DOHH2 (cell line): ENCODE results near the gene ELMOD3.

Source experiments
- H3F3A ChIP-seq: fragments of 200-600 bp; sonication (generic), shearing (Covaris generic); 2 replicates; pipeline ENCODE4 v1.6.0; 2016; ENCODE audit warnings: antibody characterized with exemption, mild to moderate bottlenecking; ENCODE audit not compliant: control insufficient read depth, insufficient read depth
- H3K27ac ChIP-seq: fragments of 200-600 bp; sonication (generic); 2 replicates; pipeline ENCODE4 v1.5.1; 2014; ENCODE audit warnings: low read depth, mild to moderate bottlenecking, low read length, moderate library complexity
- H3K27me3 ChIP-seq: fragments of 200-600 bp; sonication (generic); 2 replicates; pipeline ENCODE4 v1.6.1; 2014; ENCODE audit warnings: mild to moderate bottlenecking, low read length, mixed read lengths; ENCODE audit not compliant: control insufficient read depth
- H3K36me3 ChIP-seq: fragments of 200-600 bp; sonication (generic); 2 replicates; pipeline ENCODE4 v1.6.1; 2014; ENCODE audit warnings: mild to moderate bottlenecking, low read length, moderate library complexity, mixed read lengths; ENCODE audit not compliant: control insufficient read depth
- H3K4me1 ChIP-seq: fragments of 200-600 bp; sonication (generic); 2 replicates; pipeline ENCODE4 v1.6.1; 2014; ENCODE audit warnings: mild to moderate bottlenecking, low read length, mixed read lengths; ENCODE audit not compliant: control insufficient read depth
- H3K4me2 ChIP-seq: fragments of 200-600 bp; sonication (generic); 2 replicates; pipeline ENCODE4 v1.6.0; 2014; ENCODE audit warnings: mild to moderate bottlenecking, low read length, moderate library complexity
- H3K4me3 ChIP-seq: fragments of 200-600 bp; sonication (generic); 2 replicates; pipeline ENCODE4 v1.5.1; 2014; ENCODE audit warnings: mild to moderate bottlenecking, low read length, mixed read lengths
- H3K79me2 ChIP-seq: fragments of 200-600 bp; sonication (generic); 2 replicates; pipeline ENCODE4 v1.6.1; 2014; ENCODE audit warnings: mild to moderate bottlenecking, low read length, mixed read lengths; ENCODE audit not compliant: control insufficient read depth
- H3K9me2 ChIP-seq: fragments of 200-600 bp; sonication (generic); replicated peaks from 2 replicates; pipeline ENCODE4 v1.6.1; 2014; ENCODE audit warnings: mild to moderate bottlenecking, low read length, mixed read lengths; ENCODE audit not compliant: control insufficient read depth
- H3K9me3 ChIP-seq: fragments of 200-600 bp; sonication (generic); 2 replicates; pipeline ENCODE4 v1.6.1; 2014; ENCODE audit warnings: antibody characterized with exemption, low read length, mixed read lengths; ENCODE audit not compliant: control insufficient read depth, insufficient read depth
- H4K20me1 ChIP-seq: fragments of 200-600 bp; sonication (generic); 2 replicates; pipeline ENCODE4 v1.6.0; 2014; ENCODE audit warnings: low read depth, mild to moderate bottlenecking, antibody characterized with exemption, low read length, moderate library complexity; ENCODE audit not compliant: control insufficient read depth, insufficient read depth
- EZH2phosphoT487 ChIP-seq: fragments of 200-600 bp; sonication (generic); IDR thresholded peaks from 2 replicates; pipeline ENCODE4 v1.6.1; 2017; ENCODE audit warnings: borderline replicate concordance, mild to moderate bottlenecking, antibody characterized with exemption, low read length, moderate library complexity, mixed read lengths
- TF ChIP-seq, protein P1 (sequence below): fragments of 200-600 bp; sonication (generic); IDR thresholded peaks from one replicate; pipeline ENCODE4 v1.5.1; 2014; ENCODE audit warnings: antibody characterized with exemption, mild to moderate bottlenecking, low read depth, low read length; ENCODE audit not compliant: poor library complexity, severe bottlenecking

Gene ELMOD3

DNA sequence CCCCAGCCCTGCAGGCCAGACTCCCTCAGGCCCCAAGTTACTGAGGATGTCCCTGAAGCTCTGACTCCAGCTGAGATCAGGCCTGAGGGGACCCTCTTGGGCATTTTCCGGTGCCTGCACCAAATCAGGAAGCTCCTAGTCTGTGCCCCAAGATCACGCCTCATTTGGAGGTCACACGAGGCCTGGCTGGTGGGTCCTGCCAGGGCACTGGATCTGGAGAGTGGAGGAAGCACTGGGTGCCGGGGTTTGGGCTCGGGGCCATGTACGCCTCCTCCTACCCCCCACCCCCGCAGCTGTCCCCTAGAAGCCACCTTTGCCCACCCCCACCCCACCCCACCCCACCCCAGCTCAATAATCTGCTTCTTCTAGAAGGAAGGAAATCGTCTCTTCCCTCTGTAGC is 80.1 kb downstream of the ELMOD3 start:
- H3F3A ChIP-seq = no peaks in the 10 kb centered on the region
- no peak overlapping the region for H3K4me2 ChIP-seq
- no peaks in the 10 kb centered on the region for H3K27me3 ChIP-seq
- H3K9me2 ChIP-seq = no peaks in the 10 kb centered on the region
- H3K4me3 ChIP-seq = no peak overlapping the region
- H4K20me1 ChIP-seq = no peaks in the 10 kb centered on the region
- H3K4me1 ChIP-seq = peaks cover 23% of the 10 kb centered on the region
- no peaks in the 10 kb centered on the region for H3K79me2 ChIP-seq
- H3K9me3 ChIP-seq = no peaks in the 10 kb centered on the region
- no peak overlapping the region for H3K27ac ChIP-seq
- no peak for TF ChIP-seq EZH2phosphoT487
- TF ChIP-seq, protein P1, sequence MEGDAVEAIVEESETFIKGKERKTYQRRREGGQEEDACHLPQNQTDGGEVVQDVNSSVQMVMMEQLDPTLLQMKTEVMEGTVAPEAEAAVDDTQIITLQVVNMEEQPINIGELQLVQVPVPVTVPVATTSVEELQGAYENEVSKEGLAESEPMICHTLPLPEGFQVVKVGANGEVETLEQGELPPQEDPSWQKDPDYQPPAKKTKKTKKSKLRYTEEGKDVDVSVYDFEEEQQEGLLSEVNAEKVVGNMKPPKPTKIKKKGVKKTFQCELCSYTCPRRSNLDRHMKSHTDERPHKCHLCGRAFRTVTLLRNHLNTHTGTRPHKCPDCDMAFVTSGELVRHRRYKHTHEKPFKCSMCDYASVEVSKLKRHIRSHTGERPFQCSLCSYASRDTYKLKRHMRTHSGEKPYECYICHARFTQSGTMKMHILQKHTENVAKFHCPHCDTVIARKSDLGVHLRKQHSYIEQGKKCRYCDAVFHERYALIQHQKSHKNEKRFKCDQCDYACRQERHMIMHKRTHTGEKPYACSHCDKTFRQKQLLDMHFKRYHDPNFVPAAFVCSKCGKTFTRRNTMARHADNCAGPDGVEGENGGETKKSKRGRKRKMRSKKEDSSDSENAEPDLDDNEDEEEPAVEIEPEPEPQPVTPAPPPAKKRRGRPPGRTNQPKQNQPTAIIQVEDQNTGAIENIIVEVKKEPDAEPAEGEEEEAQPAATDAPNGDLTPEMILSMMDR = no peak
- no peaks in the 10 kb centered on the region for H3K36me3 ChIP-seq

DNA sequence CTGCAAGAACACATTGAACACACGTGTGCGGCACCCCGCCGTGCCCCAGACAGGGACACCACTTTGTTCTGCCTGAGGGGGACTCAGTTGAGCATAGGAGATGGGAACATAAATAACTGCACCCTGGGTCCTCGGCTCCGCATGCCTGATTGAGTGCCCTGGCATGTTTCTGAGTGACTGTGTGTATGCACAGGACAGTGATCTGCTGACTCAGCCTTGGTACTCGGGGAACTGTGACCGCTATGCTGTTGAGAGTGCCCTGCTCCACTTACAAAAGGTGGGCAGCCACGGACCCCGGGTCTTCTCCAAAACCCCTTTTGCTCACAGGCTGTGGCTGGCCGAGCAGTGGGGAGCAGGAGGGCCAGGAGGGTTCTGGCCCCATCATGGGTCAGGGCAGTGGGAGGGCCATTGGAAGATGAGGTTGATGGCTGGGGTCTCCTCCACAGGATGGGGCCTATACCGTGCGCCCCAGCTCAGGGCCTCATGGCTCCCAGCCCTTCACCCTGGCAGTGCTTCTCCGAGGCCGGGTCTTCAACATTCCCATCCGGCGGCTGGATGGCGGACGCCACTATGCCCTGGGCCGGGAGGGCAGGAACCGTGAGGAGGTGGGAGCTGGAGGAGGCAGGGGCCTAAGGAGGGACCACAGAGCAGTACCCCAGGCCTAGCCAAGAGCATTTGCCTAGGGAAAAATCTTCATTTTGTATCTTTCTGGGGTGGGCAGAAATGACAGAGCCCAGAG is 80.8 kb downstream of the ELMOD3 start:
- H3K27ac ChIP-seq = no peak overlapping the region
- no peak for TF ChIP-seq EZH2phosphoT487
- TF ChIP-seq, protein P1 = no peak
- peaks cover 23% of the 10 kb centered on the region for H3K4me1 ChIP-seq

DNA sequence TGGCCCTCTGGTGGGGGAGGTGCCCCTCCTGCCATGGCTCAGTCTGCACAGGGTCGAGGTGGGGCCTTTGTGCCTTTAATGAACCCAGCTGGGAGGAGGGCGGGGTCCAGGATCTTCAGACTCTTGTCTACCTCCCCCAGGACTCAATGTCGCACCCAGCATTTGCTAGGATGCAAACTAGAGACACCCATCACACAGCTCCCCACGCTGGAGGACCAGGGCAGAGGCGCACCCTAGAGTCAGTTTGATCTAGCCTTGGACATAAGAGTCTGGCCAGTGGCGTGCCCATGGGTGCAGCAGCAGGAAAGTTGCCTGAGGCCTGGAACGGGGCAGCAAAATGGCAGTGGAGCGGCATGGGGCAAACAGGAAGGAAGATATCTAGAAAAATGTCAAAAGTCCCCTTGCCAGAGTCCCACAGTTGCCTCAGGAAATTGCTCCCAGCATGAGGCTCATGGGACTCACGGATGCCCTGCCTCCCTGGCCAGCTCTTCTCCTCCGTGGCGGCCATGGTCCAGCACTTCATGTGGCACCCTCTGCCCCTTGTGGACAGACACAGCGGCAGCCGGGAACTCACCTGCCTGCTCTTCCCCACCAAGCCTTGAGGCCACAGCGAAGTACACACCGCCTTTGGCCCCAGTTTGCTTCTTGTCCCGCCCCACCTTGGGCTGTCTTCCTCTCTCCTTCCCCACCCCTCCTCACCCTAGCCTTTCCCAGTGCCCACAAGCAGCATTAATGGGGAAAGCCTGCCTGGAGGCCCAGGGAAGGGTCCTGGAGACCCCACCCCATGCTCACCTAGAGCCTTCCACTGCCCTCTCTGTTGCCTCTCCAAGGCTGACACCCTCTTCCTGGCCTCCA is 81.6 kb downstream of the ELMOD3 start:
- H3K36me3 ChIP-seq = no peaks in the 10 kb centered on the region
- H3K4me3 ChIP-seq = no peak overlapping the region
- H3K27me3 ChIP-seq = no peaks in the 10 kb centered on the region; the same call in 1 of the 2 replicates
- no peak overlapping the region for H3K4me2 ChIP-seq
- TF ChIP-seq, protein P1 = peak; percentile 15
- no peak for TF ChIP-seq EZH2phosphoT487
- H3F3A ChIP-seq = no peaks in the 10 kb centered on the region
- no peak overlapping the region for H3K27ac ChIP-seq
- H4K20me1 ChIP-seq = no peaks in the 10 kb centered on the region
- no peaks in the 10 kb centered on the region for H3K79me2 ChIP-seq
- peaks cover 19% of the 10 kb centered on the region for H3K4me1 ChIP-seq
- no peaks in the 10 kb centered on the region for H3K9me3 ChIP-seq
- H3K9me2 ChIP-seq = no peaks in the 10 kb centered on the region

More for the DNA sequence above, 80.8 kb downstream of the ELMOD3 start:
- no peaks in the 10 kb centered on the region for H3F3A ChIP-seq
- no peak overlapping the region for H3K4me3 ChIP-seq
- H4K20me1 ChIP-seq = no peaks in the 10 kb centered on the region
- H3K9me2 ChIP-seq = no peaks in the 10 kb centered on the region
- no peaks in the 10 kb centered on the region for H3K79me2 ChIP-seq
- no peaks in the 10 kb centered on the region for H3K36me3 ChIP-seq
- no peak overlapping the region for H3K4me2 ChIP-seq
- H3K9me3 ChIP-seq = no peaks in the 10 kb centered on the region
- H3K27me3 ChIP-seq = no peaks in the 10 kb centered on the region
